Cardiac septum (tissue), 1 donor: ENCODE results near the gene CD6. TPM values are rescaled to one million over a fixed set of nuclear protein-coding genes. Genes with fewer than 3 reads are reported as not detected.
"Not testable (repeated sequence)": the region's sequence is repeated elsewhere in the genome, so short reads cannot be mapped to it uniquely, and the experiment has no call there.

Experiments
- DNase-seq: peaks from one replicate; pipeline ENCODE4 v3.0.0-alpha.2; 2020; ENCODE audit warnings: low spot score
- intact Hi-C: fragments of 100-400 bp; cut with DNase I; formaldehyde crosslinking; loops from one replicate; pipeline ENCODE4 v1.14.0; 2022
- total RNA-seq: library from RNA; stranded (reverse); fragmentation: NEBNext Ultra II Directional; extraction: Animal tissue kit (Norgen Biotek cat#: 25700); gene quantifications from one replicate; pipeline ENCODE4 v1.2.1, GENCODE V29; 2021
- donor health status: DM: no; HTN: no; CAD: no.

CD6 gene
- total RNA-seq, 1 donor from 2014 or later, result 0.86 TPM

- no peak for DNase-seq
- intact Hi-C loops, result no loop called here
Observed at GRCh38 chr11:61061081-61061826, 89.8 kb downstream of the CD6 start.

- intact Hi-C loops, result no loop called here
- no peak for DNase-seq
Observed at GRCh38 chr11:61062181-61062930, 90.9 kb downstream of the CD6 start.

GRCh38 chr11:61065236-61065635 is 93.8 kb downstream of the CD6 start:
- DNase-seq, intact Hi-C loops: not testable (repeated sequence)

- DNase-seq, result no peak
- intact Hi-C loops, result no loop called here
Observed at GRCh38 chr11:61065955-61066638, 94.6 kb downstream of the CD6 start.

GRCh38 chr11:61066645-61067044 is 95.2 kb downstream of the CD6 start:
- intact Hi-C loops, result no loop called here
- DNase-seq, result no peak

- intact Hi-C loops, result no loop called here
- DNase-seq, result no peak
Observed at GRCh38 chr11:61067782-61068446, 96.4 kb downstream of the CD6 start.

- DNase-seq, result no peak
- intact Hi-C loops, result no loop called here
Observed at GRCh38 chr11:61068581-61068980, 97.1 kb downstream of the CD6 start.

- DNase-seq, result no peak
- intact Hi-C loops, result no loop called here
Observed at GRCh38 chr11:61069427-61069826, 97.9 kb downstream of the CD6 start.

Other genes with a start within 250 kb of the CD6 start
- not detected for gene MS4A18, start 247.0 kb upstream of the CD6 start, total RNA-seq
- gene MS4A15, start 214.8 kb upstream of the CD6 start, total RNA-seq, result not detected
- gene MS4A10, start 186.3 kb upstream of the CD6 start, total RNA-seq, result not detected
- gene CCDC86, start 129.6 kb upstream of the CD6 start, total RNA-seq, result 10.3 TPM
- gene PTGDR2, start 115.7 kb upstream of the CD6 start, total RNA-seq, result 0.89 TPM
- gene ZP1, start 104.1 kb upstream of the CD6 start, total RNA-seq, result not detected
- gene PRPF19, start 65.1 kb upstream of the CD6 start, total RNA-seq, result 32.5 TPM
- 80.2 TPM for gene TMEM109, start 57.5 kb upstream of the CD6 start, total RNA-seq
- gene TMEM132A, start 47.2 kb upstream of the CD6 start, total RNA-seq, result 4.9 TPM
- gene SLC15A3, start 19.5 kb upstream of the CD6 start, total RNA-seq, result 11.6 TPM
- gene CD5, start 130.8 kb downstream of the CD6 start, total RNA-seq, result not detected
- 19.6 TPM for gene VPS37C, start 189.7 kb downstream of the CD6 start, total RNA-seq
- 0.24 TPM for gene PGA3, start 231.8 kb downstream of the CD6 start, total RNA-seq